A673 (cell line): ENCODE results near the gene EREG.

Experiments used
- EZH2 ChIP-seq: fragments of 200-600 bp; sonication (generic); IDR thresholded peaks from 2 replicates; pipeline ENCODE4 v1.6.1; 2017; ENCODE audit warnings: borderline replicate concordance, low read depth, mild to moderate bottlenecking, mixed read lengths, antibody characterized with exemption, low read length; ENCODE audit not compliant: poor library complexity, severe bottlenecking
- TF ChIP-seq, protein P1 (sequence below): fragments of 300-800, 200-600 bp; sonication (generic); conservative IDR thresholded peaks from 2 replicates; pipeline ENCODE4 v1.5.1; 2017; ENCODE audit warnings: low read depth, mild to moderate bottlenecking, antibody characterized with exemption, low read length, moderate library complexity, mixed read lengths

DNA sequence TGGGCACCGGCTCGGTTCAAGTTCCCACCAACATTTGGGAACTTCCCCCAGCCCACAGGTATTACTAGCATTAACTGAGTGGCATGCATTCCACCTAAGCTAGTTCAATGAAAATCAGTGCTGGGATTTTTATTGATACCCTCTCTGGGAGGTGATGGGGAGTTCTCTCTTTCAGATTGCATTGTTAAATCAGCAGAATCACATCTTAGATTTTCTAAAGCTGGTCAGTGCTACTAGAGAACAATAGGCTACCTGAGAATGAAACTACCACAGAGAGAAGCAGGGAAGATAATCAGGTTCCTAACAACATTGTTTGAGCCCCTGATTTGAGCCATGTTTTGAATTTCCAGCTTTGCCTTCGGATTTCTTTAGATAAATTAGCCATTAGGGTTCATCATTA is 40.7 kb upstream of the EREG start:
- TF ChIP-seq, protein P1, sequence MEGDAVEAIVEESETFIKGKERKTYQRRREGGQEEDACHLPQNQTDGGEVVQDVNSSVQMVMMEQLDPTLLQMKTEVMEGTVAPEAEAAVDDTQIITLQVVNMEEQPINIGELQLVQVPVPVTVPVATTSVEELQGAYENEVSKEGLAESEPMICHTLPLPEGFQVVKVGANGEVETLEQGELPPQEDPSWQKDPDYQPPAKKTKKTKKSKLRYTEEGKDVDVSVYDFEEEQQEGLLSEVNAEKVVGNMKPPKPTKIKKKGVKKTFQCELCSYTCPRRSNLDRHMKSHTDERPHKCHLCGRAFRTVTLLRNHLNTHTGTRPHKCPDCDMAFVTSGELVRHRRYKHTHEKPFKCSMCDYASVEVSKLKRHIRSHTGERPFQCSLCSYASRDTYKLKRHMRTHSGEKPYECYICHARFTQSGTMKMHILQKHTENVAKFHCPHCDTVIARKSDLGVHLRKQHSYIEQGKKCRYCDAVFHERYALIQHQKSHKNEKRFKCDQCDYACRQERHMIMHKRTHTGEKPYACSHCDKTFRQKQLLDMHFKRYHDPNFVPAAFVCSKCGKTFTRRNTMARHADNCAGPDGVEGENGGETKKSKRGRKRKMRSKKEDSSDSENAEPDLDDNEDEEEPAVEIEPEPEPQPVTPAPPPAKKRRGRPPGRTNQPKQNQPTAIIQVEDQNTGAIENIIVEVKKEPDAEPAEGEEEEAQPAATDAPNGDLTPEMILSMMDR: no peak
- no peak for TF ChIP-seq EZH2
